ENCODE measurements around the gene CAVIN3.

GRCh38 chr11:6326303-6326702 is 6.0 kb upstream of the CAVIN3 start:
- no peak for TF ChIP-seq BRCA1 (IDR thresholded peaks at IDR 0.05; ENCODE audit: low read depth, low read length)
- TF ChIP-seq POLR2AphosphoS5 (IDR thresholded peaks at IDR 0.05; ENCODE audit: low read length): no peak
- TF ChIP-seq MAX (IDR thresholded peaks at IDR 0.05; ENCODE audit: low read depth, low read length): no peak
- no peak for TF ChIP-seq CTCF (IDR thresholded peaks at IDR 0.05 in 2 of 3, conservative IDR thresholded peaks at IDR 0.05 in 1 of 3; ENCODE audit: control insufficient read depth in 2 of 3, extremely low read depth in 1 of 3, insufficient read depth in 1 of 3, low read depth in 3 of 3, low read length in 3 of 3)
- no peak for TF ChIP-seq ZBTB11 (CRISPR knock-in tag; IDR thresholded peaks at IDR 0.05)
- no peak for TF ChIP-seq POU2F2 (IDR thresholded peaks at IDR 0.05; ENCODE audit: borderline replicate concordance, low read depth, low read length)
- TF ChIP-seq CBX5 (IDR thresholded peaks at IDR 0.05; ENCODE audit: low read depth): no peak
